Jurkat, Clone E6-1 (cell line): ENCODE results near the gene KCNH2.
A peak's percentile ranks its signal among the peaks of the same experiment; 100 is the strongest.
"Not testable (repeated sequence)": the region's sequence is repeated elsewhere in the genome, so short reads cannot be mapped to it uniquely, and the experiment has no call there.

Experiments used
- DNase-seq: peaks from one replicate; pipeline ENCODE4 v3.0.0-alpha.2; 2011; ENCODE audit warnings: low read depth, low spot score
- H3K4me3 ChIP-seq: 2 replicates; pipeline ENCODE4 v1.5.1; 2011; ENCODE audit warnings: mild to moderate bottlenecking, low read length, control low read depth, moderate library complexity

KCNH2 gene

DNA sequence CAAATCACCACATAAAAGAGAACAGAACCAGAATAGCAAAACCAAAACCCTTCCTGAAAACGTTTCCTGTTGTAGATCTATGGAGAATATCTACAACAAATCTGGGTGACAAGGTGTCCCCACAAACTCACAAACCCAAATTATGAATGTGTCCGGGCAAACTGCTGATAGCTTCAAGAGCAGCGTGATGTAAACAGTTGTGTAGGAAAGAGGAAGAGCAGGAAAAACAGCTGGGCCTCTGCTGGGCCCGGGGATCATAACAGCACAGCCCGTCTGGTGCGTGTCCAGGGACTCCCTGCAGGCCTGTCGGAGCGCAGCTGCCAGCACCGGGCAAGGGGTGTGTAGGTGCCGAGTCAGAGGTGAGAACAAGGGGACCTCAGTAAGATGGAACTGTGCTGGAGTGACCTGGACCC lies 53.7 kb downstream of the KCNH2 start:
- no peak overlapping the region for H3K4me3 ChIP-seq
- DNase-seq = peak; percentile 38

DNA sequence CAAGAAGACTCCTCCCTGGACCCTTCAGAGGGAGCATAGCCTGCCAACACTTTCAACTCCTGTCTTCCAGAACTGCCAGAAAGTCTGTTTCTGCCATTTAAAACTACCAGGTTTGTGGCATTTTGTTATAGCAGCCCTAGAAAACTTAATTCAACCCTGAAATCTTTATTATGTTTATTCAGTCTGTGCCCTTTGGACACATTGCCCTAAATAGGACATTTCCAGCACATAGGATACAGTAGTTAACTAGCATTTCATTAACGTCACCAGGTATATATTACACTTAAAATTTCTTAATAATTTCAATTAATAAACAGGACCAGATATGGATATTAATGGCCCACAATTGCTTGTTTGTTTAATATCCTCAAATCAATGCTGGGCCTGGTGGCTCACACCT lies 54.3 kb downstream of the KCNH2 start:
- H3K4me3 ChIP-seq = no peak overlapping the region
- no peak for DNase-seq

DNA sequence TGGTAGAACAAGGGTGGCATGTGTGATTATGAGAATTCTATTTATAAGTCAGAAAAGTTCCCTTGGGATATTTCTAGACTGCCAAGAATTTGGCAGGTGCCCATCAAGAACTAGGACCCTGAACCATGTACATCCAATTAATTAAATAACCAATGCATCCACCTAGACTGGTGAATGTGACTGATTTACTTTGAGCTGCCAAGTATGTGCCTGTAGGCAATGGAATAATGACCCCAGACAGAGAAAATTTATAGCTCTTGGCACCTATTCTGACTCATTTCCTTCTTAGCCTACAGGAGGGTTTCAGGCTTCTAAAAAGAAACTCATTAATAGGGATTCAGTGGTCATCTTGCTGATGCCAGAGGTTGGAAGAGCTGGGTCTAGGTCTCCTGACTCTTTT lies 54.9 kb downstream of the KCNH2 start:
- no peak for DNase-seq
- H3K4me3 ChIP-seq = no peak overlapping the region

DNA sequence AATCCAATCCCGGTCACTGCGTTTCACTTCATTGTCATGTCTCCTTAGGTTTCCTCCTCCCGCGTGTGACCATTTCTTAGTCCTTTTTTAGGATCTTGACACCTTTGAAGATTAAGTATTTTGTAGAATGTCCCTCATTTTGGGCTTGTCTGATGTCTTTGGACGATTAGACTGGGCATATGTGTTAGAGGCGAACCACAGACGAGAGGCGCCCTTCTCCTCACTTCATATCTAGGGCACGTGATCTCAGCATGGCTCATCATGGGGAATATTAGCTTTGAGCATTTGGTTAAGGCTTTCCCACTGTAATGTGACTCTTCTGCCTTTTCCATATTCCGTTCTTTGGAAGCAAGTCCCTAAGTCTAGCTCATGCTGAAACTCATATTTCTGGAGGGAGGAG lies 59.0 kb downstream of the KCNH2 start:
- DNase-seq = no peak
- H3K4me3 ChIP-seq = no peak overlapping the region

DNA sequence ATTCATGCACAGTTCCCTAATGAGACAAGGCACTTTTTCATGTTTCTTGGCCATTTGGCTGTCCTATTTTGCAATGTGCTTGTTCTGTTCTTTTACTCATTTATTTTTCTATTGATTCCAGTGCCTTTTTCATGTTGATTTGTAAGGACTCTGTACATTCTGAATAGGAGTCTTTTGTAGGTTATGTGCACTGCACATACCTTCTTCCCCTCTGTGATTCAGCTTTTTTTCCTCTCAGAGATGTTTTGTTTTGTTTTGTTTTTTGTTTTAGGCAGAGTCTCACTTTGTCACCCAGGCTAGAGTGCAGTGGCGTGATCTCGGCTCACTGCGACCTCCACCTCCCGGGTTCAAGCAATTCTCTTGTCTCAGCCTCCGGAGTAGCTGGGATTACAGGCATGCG lies 59.7 kb downstream of the KCNH2 start:
- DNase-seq = no peak
- H3K4me3 ChIP-seq = no peak overlapping the region

DNA sequence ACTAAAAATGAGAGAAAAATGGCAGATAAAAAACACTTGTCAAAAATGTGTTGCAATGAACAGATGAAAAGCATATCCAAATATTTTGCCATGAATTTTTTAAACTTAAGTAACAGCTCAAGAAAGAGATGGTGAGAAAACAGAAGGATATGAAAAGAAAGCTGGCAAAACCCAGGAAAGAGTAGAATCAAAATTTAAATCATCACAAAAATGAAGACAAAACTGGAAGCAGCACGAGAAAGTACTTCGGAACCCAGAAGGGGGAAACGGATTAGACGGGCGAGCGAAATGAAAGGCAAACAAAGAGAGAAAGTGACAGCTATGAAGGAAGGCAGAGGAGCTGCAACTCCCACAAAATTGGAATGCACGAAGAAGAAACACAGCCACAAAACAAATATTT lies 60.2 kb downstream of the KCNH2 start:
- no peak for DNase-seq
- H3K4me3 ChIP-seq = no peak overlapping the region

DNA sequence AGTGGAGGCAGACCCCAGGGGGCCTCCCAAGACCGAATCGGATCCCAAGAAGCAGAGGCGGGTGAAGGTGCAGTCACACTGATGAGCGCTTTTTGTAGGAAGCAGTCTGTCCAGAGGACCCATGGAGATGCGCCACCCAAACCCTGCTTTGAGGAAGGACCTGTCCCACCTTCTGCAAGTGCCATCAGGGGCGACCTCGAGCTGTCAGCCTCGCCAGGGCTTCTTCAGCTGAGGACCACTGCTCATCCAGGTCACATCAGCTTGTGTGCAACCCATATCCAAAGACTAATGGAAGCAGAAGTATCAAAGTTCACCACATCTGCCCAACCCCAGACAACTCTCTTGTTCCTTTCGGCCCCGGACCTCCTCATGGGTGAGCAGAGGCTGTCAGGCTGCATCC lies 61.5 kb downstream of the KCNH2 start:
- no peak overlapping the region for H3K4me3 ChIP-seq
- no peak for DNase-seq

DNA sequence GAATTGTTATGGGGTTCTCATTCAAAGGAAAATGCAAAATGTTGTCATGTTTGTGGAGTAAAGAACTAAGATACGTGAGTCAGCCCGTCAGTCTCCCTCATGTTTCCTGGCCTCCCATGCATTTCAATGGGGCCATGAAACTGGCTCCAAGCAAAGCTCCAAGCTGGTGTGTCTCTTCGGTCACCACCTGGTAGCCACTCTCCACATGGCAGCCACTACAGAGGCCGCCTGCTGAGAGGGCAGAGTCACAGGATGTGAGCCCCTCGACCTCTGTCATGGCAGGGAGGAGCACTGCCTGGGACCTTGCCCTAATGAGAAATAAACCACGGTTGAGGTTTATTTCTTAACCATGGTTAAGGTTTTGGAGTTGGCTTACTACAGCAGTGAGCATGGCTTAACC lies 63.2 kb downstream of the KCNH2 start:
- H3K4me3 ChIP-seq = no peak overlapping the region
- no peak for DNase-seq

DNA sequence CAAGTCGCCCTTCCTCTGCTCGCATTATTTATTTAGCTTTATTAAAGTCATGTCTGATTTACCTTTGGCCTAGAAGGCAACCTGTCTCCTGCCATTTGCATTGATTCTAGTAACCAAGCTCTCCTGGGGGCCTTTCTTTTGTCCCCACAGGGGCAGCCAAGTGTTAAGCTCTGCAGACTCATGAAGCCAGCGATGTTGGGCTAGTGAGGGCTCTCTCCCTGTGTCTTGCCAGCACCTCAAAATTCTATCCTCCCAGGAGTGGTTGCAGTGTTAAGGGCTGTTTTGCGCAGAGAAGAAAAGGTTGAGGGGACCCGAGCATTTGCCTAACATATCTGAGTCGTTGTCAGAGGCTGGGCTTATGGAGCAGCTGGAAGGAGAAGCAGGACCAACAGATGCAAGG lies 63.9 kb downstream of the KCNH2 start:
- DNase-seq = no peak
- H3K4me3 ChIP-seq = no peak overlapping the region

DNA sequence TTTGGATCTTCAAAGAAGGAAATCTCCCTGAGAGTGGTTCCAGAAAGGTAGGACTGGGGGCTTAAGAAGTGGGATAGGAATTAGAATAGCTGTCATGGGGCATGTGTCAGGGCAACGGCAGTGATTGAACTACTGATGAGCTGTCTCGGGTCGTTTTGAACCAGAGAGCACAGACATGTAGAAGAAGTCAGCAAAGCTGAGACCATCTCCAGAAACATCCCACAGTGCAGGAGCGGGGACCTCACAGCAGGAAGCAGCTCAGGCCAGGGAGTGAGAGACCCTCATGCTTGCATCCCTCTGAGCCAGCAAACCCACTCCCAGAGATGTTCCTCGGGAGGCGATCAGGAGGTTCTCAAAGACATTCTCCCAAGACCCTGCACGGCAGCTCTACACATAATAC lies 65.7 kb downstream of the KCNH2 start:
- no peak overlapping the region for H3K4me3 ChIP-seq
- DNase-seq = no peak

DNA sequence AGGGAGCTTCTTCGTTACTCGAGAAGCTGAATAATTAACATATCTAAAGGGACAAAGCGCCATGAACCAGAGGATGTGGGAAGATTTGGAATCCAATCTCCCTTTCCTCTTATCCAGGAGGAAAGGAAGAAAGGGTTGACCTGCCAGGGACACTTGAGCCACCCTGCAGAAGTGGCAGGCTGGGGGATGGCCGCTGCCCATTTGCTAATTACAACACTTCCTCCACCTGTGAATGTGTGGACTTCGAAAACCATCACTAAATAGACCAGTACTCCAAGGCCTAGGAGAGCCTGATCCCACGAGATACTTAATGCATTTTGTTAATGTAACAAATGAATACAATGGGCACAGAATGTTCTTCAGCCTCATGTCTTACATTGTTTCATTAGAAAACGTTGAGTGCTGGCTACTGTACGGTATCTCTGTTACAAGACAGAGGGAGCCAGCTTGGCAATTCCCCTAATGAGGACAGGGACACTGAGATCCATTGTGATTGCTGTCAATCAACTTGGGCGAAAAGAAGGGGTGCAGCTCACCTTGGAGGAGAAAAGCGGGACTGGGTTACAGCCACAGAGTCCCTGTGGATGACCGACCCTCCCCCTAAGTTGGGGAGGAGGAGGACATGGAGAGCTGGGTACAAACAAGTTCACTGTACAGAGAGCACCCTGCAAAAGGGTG lies 66.4 kb downstream of the KCNH2 start:
- DNase-seq = no peak
- H3K4me3 ChIP-seq = no peak overlapping the region

DNA sequence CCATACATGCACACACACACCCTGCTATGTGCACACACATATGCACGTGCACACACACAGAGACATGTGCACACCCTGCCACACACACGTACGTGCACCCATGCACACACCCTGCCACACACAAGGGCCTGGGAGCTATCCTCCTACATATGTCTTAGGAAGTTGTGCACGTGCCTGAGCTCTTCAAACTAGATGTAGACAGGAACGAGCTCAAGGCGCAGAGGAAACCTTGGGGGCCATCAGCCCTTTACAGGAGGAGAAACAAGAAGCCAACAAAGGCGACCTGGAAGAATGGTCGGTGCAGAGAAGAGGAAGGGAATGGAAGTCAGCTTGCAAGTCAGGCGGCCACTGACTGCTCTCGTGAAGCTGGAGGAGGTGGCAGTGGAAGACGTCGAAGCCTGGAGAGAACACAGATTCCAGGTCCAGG lies 67.1 kb downstream of the KCNH2 start:
- no peak overlapping the region for H3K4me3 ChIP-seq
- DNase-seq = peak; percentile 28

DNA sequence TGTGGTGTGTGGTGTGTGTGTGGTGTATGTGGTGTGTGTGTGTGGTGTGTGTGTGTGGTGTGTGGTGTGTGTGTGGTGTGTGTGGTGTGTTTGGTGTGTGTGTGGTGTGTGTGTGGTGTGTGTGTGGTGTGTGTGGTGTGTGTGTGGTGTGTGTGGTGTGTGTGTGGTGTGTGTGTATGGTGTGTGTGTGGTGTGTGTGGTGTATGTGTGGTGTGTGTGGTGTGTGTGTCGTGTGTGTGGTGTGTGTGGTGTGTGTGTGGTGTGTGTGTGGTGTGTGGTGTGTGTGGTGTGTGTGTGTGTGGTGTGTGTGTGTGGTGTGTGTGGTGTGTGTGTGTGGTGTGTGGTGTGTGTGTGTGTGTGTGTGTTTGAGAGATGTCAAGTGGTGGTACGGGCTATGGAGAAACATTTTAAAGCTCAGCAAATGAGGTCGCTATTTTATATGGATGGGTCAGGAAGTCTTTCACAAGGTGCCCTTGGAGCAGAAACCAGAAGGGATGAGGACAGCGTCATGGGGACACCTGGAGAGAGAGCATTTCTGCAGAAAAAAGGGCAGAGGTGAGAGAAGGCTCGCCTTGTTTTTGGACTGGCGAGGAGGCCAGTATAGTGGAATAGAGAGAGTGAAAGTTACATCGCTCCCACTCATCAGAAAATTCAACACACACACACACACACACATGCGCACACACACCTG lies 67.7 kb downstream of the KCNH2 start:
- DNase-seq, H3K4me3 ChIP-seq: not testable (repeated sequence)

DNA sequence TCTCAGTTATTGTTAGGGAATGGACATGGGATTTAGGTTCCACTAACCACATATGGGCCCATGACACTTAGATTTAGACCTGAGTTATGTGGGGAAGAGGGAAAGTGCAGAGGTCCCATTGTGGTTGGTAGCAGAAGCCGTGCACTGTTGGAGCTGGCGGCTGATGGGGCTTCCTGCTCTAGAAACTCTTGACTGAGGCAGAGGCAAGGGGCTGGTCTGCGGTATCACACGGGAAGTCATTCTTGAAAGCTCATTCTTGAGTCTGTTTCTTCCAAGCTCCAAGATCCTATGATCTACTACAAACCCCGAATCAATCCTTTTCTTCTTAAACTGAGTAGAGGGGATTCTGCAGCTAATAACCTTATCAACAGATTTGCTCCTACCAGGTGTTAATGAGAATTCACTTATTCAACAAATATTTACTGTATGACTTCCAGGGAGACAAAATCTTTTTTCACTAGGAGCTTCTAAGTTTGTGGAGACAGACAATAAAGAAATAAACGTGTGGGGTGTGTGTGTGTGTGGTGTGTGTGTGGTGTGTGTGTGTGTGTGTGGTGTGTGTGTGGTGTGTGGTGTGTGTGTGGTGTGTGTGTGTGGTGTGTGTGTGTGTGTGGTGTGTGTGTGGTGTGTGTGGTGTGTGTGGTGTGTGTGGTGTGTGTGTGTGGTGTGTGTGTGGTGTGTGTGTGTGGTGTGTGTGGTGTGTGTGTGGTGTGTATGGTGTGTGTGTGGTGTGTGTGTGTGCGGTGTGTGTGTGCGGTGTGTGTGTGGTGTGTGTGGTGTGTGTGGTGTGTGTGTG lies 68.7 kb downstream of the KCNH2 start:
- peak; percentile 95 for DNase-seq
- H3K4me3 ChIP-seq = no peak overlapping the region

DNA sequence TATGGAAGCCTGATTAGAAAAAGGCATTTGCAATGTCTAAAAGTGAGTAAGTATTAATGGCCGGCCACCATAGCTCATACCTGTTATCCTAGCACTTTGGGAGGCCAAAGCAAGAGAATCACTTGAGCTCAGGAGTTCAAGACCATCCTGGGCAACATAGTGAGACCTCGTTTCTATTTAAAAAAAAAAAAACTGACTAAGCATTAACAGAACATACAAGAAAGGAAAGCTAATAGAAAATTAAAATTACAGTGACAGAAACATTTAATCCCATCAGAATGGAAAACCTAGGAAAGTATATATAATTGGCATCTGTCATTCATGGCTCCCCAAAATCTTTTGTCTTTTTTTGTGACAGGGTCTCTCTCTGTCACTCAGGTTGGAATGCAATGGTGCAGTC lies 69.9 kb downstream of the KCNH2 start:
- DNase-seq = no peak
- H3K4me3 ChIP-seq = no peak overlapping the region

DNA sequence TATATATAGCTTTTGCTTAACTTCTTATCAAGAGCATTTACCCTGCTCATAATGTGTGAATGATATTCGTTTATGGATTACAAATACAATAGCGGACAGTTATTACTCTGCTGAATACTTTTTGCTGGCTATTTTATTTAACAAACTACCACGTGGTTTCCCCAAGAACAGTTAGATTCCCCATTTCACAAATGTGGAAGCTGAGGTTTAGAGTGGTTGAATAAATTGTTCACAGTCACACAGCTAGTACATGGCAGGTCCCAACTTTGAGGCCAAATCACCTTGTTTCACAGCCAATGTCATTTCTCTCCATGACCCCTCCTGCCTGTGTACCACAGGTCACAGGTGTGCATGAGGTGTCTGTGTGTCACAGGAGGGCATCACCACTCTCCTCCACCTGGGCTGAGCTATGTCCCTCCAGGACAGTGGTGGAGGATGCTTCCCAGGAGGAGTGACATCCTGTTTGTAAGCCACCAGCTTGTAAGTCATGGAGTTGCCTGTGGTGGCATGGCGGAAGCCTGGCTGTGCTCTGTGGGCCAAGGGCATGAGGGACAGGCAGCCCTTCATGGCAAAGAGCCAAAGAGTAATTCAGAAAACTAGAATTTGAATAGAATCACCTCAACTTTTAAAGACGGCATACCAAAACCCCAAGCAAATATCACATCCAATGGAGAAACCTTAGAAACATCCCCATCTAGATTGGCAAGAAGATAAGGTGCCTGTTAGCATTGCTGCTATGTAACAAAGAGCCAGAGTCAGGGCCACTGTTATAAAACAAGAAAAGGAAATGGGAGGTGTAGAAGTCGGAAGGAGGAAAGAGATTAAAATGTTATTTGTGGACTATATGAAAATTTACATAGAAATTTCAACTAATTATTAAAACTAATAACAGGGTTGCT lies 73.9 kb downstream of the KCNH2 start:
- H3K4me3 ChIP-seq = no peak overlapping the region
- no peak for DNase-seq

DNA sequence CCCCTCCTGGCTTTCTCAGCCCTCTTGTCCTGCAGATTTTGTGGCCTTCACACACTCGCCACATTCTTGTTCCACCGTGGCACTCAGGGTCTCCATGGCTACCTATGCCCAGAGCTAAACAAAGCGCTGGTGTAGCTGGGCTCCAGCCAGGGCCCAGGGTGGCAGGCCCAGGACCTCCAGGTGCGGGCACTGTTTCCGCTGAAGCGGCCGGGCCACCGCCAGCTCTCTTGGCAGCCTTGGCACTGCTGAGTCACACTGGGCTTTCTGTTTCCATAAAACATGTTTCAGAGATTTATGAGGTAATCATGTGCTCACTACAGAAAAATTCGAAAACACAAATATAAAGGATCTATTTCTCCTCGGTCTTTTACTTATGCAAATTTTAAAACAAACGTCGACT lies 74.5 kb downstream of the KCNH2 start:
- DNase-seq = no peak
- H3K4me3 ChIP-seq = no peak overlapping the region

DNA sequence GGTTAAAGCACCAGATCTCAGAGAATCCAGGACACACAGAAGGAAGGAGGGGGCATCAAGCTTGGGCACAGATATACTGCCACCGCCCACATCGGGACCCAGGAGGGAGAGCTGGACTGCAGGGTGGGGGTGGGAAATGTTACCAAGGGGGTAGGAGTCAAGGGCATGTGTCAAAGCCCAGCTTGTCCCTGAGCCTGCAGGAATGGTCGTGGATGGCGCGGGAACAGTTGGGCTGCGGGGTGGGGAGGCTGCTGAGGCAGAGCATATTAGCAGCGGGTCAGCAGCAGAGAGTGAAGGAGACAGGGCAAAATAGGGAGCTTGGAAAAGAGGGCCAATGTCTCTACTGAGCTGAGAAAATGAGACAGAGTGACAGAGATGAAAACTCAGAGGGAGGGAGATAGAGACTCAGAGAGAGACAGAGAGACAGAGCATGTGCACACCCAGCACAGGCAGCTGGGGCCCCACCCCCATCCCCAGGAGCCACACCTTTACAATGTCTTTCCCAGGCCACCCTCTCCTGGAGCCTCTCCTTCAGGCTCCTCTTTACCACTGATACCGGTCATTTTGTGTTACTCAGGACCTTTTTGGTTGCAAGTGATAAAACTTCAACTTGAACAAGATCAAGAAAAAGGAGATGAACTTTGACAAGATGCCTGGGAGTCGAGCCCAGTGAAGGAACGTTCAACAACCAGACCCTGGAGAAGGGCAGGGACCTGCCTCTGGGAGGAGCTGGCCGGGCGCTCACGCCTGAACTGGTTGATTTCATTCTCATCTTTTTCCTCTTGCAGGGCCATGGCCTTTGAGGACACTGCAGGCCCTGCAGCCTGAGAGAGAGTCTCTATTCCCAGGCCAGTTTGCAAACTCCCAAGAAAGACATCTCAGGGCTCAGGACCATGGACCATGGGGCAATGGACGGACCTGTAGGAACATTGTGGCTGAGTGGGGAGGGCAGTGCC lies 75.8 kb downstream of the KCNH2 start:
- H3K4me3 ChIP-seq = no peak overlapping the region
- DNase-seq = no peak
